Stimulated activated CD4-positive, alpha-beta T cell treated with anti-CD3 and anti-CD28 coated beads, Interleukin-15, amount 100 ng/mL, for 1 hour (primary cell): ENCODE data around the gene UBAP1L.

Experiments used
- DNase-seq, 2 donors: peaks; one replicate each; pipeline ENCODE4 v3.0.0-alpha.2; 2020; ENCODE audit warnings: low read depth in 1 of 2, low spot score in 1 of 2

Gene UBAP1L

DNA sequence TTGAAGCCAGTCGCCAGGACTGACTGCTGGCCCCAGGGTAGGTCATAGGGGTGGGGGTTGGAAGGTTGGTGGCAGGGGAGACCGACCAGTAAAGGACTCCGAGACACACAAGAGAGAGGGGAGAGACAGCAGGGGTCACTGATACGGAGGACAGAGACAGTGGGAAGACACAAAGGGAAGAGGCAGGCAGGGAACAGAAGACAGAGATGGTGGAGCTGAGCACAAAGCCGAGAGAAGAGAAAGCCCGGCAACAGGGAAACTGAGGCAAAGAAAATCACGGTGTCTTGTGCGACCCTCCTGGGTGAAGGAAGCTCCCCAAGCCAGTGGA is 47.7 kb downstream of the UBAP1L start:
- DNase-seq: no peak

DNA sequence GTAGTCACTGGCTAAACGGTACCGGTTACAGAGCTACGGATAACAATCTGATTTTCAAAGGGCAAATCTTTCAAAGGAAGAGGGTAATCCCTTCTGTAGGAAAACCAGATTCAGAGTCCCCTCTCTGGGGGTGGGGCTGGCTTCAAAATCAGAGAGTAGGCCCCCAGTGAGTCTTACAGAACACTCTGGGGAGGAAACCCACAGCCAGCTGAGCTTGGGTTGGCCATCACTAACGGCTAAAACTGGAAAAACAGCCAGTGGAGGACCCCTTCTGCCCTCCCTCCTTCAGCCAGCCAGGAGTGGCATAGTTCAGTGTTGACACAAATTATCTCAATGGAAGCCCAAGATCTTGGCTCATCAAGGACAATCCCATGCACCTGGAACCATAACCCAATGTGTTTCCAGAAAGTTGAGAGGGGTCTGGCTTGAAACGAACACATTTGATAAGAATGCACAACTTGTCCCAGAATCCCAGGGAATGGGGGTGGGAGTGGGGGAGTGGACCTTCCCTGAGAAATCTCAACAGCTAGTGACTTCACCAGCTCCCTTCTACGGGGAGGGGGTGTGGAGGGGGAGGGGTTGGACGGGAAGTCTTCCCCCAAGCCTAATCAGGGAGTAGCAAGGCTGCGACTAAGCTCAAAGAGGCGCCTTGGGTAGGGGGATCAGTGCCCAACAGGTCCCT is 48.2 kb downstream of the UBAP1L start:
- DNase-seq: no peak

DNA sequence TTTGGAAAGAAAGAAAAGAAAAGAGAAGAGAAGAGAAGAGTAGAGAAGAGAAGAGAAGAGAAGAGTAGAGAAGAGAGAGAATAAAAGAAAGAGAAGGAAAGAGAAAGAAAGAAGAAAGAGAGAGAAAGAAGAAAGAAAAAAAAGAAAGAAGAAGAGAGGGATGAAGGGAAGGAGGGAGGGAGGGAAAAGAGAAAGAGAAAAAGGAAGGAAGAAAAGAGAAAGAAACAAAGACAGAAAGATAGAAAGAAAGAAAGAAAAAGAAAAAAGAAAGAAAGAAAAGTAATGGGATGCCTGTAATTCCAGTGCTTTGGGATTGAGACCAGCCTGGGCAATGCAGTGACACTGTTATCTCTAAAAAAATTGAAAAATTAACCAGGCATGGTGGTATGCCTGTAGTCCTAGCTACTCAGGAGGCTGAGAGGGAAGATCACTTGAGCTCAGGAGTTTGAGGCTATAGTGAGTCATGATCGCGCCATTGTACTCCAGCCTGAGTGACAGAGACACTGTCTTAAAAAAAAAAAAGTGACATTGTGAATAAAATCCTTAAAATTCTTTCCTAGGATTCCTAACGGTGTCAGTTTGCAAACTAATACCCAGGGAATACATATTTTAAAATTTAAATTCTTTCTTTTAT is 48.9 kb downstream of the UBAP1L start:
- DNase-seq: no peak

GRCh38 chr15:65062726-65063125 is 52.3 kb downstream of the UBAP1L start:
- no peak for DNase-seq

GRCh38 chr15:65062061-65062460 is 52.9 kb downstream of the UBAP1L start:
- DNase-seq: no peak

DNA sequence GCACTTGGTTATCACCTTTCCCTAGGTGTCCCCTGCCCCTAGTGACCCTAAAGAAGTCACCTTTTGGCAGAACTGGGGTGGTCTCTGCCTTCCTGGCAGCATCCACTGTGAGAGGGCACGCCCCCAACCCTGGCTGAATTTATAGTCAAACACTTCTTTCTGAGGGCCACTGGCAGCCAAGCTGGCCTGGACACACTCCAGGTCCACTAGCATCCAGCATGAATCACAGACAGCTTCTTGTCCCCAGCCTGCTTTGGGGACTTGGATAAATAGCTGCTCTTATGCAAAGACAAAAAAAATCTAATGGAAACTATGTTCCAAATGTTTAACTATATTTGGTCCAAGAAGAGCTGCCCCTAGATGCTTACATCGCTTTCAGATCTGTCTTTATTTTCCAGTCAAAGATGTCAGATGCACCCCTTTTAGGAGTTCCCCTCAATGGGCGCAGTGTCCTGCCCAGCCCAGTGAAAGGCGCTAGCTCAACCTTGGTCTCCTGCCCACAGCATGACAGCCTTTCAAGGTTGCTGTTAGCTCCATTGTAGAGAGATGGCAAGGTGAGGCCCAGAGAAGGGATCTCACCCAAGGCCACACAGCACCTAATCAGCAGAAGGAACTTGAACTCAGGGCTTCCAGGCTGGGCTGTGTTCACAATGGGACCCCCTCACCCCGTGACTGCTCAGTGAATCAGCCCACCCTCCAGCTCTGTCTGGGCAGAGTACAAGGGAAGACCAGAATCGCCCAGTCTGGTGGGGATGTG is 54.2 kb downstream of the UBAP1L start:
- DNase-seq: no peak

DNA sequence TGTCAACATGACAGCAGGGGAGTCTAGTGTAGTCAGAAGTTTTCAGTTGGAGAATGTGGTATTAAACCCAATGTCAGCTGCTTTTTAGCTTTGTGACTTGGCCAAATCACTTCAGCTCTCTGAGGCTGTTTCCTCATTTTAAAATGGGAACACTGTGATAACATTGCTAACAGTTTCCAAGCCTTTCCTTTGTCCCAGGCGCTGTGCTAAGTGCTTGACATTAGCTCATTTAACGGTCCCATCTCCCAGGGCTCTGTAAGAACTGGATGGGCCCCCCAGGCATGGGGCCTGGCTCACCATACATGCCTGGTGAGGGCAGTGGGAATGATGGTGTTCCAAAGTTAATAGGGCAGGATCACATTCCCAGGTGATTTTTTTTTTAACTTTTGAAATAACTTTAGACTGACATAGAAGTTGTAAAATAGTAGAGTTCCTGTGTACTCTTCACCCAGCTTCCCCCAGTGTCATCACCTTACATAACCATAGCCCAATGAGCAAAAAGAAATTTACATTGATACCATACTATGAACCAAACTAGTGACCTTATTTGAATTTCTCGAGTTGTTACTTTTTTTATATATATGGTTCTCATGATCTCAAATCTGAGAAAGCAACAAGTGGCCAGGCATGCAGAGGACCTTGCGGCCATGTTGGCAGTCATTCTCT is 54.9 kb downstream of the UBAP1L start:
- DNase-seq: no peak

GRCh38 chr15:65059369-65059750 is 55.6 kb downstream of the UBAP1L start:
- DNase-seq: no peak

DNA sequence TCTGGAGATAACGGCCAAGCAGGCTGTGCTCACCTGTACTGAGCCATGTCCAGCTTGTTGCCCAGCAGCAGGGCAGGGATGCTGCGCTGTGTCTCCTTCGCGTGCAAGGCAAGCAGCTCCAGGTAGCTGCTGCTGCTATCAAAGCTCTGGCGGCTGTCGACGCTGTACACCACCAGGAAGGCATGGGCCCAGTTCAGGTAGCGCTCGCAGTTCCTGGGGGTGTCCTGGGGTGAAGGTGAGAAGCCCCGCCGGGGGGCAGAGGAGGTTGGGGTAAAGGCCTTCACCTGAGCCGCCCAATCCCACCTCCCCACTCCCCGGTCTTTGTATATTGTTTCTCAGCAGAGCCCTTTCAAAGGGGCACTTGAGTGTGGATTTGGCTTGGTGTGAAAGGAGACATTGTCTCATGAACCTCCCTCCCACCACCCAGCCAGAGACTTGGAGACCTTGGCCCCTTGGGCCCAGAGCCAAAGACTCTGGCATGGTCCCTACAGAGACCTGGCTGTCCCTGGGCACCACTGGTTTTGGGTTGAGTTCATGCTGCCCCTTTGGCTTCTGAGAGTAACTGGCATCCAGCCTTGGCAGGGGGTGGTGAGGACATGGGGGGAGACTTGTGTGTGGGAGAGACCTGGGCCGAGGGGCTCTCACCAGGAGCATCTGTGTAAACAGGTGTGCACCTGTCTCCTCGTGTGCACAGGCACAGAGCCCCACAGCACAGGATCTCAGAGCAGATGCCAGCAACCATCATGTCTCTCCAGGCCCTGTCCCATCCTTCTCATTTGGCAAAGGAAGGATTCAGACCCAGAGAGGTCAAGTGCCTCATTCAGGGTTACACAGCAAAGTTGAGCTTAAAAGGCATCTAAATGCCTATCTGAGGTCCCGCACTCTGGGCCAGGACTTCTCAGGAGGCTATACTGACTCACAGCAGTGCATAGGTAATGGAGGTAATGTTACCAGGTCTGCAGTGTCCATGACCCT is 56.3 kb downstream of the UBAP1L start:
- DNase-seq: no peak

DNA sequence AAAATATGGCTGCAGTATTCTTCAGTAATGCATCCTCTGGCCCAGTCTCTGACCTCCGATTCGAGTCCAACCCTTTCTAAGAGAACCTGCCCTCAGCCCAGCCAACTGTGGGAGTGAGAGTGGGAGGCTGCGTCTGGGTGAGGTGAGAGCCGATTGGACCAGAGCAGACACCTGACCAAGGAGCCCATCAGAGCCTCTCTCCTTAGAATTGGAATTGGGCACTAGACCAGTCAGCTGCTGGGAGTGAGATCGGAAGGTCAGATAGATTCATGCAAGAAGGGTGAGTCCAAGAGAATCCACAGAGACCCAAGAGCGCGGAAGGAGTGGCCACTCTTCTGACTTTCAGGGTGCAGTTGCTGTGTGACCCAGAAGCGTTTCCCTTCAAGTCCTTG is 57.5 kb downstream of the UBAP1L start:
- DNase-seq: no peak

DNA sequence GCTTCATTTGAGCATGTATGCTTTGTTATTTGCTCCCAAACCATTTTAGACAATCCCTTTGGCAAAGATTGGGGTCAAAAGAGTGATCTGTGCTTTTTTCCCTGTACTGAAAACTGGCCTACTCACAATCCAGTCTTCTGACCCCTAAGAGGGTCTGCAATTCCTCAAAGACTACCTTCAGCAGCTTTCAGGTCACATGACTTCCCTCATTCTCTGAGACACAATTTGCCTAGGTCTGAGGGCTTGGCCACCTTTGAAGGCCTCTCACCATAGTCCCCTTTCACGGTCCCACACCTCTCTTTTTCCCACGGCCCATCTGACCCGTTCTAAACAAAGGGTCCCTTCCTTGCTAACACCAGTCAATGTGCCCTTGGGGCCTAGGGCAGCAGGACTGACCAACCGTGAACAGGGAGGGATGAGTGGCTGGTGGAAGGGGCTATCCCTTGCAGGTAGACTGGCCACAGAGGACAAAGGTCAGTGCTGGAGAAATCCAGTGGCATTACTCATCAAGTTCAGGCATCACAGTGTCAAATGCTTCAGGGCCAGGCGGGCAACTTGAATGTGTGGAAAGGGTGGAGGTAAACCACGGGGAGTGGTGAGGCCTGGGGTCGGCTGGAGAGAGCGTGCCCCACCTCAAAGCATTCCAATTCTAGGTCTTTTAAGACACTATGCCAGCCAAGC is 58.0 kb downstream of the UBAP1L start:
- DNase-seq: no peak

DNA sequence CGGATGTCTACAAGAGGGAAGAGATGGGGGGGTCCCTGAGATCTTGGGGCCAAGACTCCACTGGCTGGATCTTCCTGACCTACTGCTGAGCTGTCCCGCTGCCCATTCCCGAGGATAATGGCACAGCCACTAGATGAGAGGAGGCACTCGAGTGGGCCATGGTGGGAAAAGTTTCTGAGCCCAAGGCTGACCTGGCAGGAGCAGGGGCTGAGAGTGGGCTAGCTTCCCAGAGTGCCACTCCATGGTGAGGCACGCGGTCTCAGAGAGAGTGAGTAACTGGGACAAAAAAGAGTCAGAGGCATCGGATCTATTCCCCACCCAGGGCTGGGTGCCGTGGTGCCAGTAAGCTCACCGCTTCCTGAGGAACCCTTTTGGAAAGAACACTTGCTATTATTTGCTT is 58.9 kb downstream of the UBAP1L start:
- DNase-seq: no peak

DNA sequence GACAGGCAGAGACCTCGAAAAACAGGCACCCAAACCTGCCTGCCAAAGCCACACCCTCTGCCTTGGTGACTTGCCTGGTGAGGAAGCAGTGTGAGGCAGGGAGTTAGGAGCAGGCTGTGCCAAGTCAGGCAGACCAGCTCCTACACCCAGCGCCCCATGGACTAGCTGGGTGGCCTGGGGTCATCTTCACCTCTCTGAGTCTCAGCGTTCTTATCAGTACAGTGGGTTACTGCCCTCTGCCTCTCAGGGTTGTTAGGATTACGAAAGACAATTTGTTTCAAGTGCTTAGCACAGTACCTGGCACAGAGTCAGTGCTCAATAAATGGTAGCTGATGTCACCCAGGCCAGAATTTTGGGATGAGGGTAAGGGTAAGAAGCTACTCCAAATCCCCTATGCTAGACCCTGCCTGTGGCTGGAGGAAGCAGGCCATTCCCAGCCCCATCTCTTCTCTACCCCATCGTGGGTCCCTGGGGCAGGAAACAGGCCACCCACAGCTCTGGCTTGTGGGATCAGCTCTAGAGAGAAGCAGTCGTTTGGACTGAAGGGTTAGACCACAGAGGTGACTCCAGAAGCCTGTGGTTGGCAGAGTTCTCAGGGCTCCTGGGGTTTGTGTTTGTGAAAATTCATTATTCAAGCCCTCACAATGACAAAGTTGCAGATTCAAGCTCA is 59.7 kb downstream of the UBAP1L start:
- no peak for DNase-seq

DNA sequence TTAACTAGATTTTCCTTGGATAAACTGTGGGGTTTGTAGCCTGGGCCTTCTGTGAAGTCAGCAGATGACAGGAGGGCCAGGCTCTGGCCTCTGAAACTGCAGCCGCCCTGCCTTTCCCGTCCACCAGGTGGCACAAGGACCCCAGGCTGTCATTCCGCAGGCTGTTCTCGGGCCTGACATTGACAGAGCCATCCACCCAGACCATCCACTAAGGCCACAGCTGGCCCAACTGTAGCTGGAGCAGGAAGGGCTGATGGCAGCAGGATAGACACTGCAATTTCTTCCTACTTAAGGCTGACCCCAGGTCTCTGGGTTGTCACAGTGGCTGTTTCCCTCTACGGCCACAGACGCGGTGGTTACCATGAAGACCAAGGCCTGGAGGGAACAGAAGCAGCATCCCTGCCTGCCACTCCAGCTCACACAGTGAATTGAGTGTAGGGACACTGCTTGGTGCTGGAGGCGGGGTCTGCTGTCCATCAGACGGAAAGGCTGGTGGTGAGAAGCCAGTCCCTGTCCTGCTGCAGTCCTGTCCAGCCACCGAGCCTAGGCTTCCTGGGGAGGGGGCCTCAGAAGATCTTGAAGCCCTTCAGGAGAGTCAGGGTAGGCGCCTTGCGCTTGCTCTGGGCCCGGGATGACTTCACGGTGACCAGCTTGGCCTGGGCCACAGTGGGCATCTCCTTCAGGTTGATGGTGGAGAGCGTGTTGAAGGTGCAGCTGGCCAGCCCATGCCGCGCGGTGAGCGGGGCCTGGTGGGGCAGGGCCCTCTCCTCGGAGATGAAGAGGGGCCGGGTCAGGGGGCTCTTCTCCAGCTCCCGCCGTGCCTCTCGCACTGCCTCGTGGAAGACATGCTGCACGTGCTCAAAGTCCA is 60.4 kb downstream of the UBAP1L start:
- peak in 1 of 2 donors; percentile 35 for DNase-seq

GRCh38 chr15:65052956-65053355 is 62.0 kb downstream of the UBAP1L start:
- no peak for DNase-seq

GRCh38 chr15:65051266-65051665 is 63.7 kb downstream of the UBAP1L start:
- no peak for DNase-seq

- no peak for DNase-seq
Observed at GRCh38 chr15:65050270-65050669, 64.7 kb downstream of the UBAP1L start.

DNA sequence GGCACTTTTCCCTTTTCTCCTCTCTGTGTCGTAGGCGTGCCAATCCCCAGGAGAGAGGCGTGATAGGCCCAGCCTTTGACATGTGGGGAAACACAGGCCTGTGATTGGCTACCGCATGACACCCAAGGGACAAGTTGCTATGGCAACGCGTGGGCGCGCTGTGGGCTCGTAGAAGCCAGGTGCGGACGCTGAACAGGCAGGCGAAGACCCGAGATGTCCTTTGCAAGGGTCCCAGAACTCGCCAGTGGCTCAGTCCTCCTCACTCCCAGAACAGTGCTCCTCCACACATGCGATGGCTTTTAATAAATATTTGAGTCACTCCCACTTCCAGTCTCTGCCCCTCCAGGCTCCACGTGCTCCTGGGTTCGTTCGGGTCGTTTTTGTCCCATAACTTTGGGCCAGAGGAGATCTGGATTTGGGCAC is 65.6 kb downstream of the UBAP1L start:
- DNase-seq: peak; percentile 64 to 79

DNA sequence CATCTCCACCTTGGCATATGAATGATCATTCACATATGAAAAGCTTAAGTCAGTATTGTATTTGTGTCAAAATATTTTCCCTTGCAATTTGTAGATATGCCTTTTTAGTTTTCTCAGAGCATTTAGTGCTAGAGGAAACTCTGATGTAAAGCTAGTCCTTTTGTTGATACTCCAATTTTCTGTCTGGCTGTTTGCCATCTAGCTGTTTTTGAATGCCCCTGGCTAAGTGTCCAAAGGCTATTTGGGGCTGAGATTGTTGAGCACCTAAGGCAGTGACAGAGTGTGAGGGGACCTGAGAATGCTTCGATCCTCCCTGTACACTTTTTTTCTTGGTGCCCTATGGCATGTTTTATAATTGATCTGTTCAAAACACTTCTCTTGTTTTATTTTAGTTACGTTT is 66.8 kb downstream of the UBAP1L start:
- no peak for DNase-seq
